HK-2 (cell line): ENCODE results near the gene AMPD2.
"Not testable (repeated sequence)": the region's sequence is repeated elsewhere in the genome, so short reads cannot be mapped to it uniquely, and the experiment has no call there.

Source experiments
- DNase-seq: peaks from one replicate; pipeline ENCODE4 v3.0.0-alpha.2; 2018; ENCODE audit not compliant: unreplicated experiment

AMPD2 gene

DNA sequence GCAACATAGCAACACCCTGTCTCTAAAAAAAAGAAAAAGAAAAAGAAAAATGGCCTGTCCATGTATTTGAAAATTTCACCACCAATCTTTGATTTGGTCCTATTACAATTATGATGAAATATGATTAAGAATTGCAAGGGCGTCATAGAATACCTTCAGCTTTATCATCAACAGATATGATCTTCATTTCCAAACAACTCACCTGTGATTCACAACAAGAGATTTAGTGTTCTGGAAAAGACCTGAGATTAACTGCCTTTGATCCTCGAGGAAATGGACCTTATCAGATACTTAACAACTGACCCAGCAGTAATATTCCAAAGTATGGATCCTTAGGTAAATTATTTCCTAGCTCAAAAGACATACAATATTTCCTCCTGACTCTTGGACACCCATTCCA lies 32.8 kb downstream of the AMPD2 start:
- DNase-seq = no peak

DNA sequence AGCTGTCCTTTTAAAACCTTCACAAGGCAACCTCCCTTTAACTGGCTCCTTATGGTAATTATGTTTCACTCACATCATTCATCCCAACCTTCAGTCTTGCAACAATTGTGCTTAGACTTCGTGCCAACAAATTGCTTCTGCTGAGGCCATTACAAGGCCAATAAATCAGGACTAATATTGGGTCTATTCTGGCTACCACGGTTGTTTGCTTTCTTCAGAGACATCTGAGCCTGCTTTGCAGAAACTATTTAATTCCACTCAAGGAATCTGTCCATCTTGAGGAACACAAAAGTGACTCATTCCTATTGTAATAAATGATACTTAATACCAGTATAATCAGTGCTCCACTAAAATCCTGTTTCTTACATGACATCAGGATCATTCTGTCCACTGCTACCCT lies 33.7 kb downstream of the AMPD2 start:
- no peak for DNase-seq

DNA sequence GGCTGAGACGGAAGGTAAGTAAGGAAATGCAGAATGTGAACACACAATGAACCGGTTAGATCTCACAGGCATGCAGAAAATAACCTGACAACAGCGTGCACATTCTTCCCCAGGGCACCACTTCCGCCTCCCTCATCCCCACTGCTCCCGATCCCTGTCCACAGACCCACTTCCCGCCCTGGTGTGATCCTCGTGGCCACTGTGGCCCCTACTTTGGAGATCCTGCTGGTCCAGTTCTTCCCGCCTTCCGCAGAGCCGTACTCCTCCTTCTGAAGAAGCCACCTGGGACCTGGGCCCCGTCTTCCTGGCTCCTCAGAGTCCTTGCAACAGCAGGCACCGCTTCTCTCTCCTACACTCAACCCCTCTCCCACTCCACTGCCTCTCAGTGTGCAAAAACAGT lies 34.9 kb downstream of the AMPD2 start:
- DNase-seq = no peak

- DNase-seq = no peak
Measured at GRCh38 chr1:109655615-109656519, 36.2 kb downstream of the AMPD2 start, which contains the start of gene GSTM4. Gene GSTM4, plus strand, starts transcription at chr1:109656099. Its CDS starts 291 bp downstream, at chr1:109656390.

DNA sequence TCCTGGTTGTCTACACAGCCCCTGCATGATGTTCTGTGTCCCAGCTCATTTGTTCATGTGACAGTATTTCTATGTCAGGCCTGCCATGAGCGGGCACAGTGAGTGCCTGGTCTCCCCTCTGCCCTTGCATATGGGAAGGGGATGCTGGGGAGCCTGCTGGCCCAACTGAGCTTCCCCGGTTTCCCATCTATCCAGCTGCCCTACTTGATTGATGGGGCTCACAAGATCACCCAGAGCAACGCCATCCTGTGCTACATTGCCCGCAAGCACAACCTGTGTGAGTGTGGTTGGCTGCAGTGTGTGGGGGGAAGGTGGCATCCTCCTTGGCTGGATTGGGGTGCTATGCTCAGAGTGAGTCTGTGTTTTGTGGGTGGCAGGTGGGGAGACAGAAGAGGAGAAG lies 37.8 kb downstream of the AMPD2 start:
- no peak for DNase-seq

- no peak for DNase-seq
Measured at GRCh38 chr1:109657970-109658369, 38.3 kb downstream of the AMPD2 start.

DNA sequence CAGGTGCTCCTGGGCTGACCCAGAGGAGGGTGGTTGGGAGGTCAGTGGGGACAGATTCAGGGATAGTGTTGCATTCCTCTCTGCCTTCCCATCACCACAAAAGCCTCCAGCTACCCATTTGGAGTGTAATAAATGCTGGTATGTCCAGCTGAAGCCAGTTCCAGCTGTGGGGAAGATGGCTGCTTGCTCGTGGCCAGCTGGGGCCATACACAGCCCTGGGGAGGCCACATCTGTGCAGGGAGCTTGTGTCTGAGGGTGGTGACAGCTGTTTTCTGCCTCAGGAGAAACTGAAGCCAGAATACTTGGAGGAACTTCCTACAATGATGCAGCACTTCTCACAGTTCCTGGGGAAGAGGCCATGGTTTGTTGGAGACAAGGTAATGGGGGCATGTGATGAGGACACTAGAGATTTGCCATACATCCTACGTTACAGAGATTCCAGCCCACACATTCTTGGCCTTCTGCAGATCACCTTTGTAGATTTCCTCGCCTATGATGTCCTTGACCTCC lies 39.0 kb downstream of the AMPD2 start:
- no peak for DNase-seq

- no peak for DNase-seq
Measured at GRCh38 chr1:109659145-109659544, 39.5 kb downstream of the AMPD2 start.

GRCh38 chr1:109659997-109660690 lies 40.5 kb downstream of the AMPD2 start:
- no peak for DNase-seq

DNA sequence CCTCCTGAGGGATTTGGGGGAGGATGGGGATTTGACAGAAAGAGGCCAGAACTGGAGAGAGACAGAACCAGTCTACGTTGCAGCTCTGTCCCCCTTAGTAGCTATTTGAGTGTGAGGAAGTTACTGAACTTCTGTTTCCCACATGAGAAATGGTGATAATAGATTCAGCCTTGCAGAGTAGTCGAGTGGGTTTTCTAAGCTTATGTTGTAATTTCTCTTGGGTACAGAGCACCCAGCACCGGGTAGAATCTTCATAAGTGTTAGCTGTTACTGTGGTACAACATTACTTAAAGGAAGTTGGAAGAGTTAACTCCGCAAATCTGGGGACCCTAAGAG lies 41.0 kb downstream of the AMPD2 start:
- not testable (repeated sequence) for DNase-seq

GRCh38 chr1:109661391-109661790 lies 41.8 kb downstream of the AMPD2 start:
- no peak for DNase-seq

DNA sequence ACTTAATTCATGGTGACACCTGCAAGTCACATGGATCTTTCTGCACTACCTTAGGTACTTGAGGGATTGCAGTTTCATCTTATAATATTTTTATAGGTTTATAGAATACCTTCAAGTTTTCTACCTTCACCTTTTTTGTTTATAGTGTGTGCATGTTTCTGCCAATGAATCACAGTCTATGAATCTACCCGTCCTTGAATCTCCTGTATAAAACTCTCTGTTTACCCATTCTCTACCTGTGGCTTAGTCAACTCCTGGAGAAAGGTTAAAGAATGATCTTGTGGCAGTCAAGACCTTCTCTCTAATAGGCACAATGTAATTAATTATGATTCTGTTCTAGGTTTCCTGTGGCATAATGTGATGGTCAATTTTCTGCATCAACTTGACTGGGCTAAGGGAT lies 45.0 kb downstream of the AMPD2 start:
- DNase-seq = no peak

DNA sequence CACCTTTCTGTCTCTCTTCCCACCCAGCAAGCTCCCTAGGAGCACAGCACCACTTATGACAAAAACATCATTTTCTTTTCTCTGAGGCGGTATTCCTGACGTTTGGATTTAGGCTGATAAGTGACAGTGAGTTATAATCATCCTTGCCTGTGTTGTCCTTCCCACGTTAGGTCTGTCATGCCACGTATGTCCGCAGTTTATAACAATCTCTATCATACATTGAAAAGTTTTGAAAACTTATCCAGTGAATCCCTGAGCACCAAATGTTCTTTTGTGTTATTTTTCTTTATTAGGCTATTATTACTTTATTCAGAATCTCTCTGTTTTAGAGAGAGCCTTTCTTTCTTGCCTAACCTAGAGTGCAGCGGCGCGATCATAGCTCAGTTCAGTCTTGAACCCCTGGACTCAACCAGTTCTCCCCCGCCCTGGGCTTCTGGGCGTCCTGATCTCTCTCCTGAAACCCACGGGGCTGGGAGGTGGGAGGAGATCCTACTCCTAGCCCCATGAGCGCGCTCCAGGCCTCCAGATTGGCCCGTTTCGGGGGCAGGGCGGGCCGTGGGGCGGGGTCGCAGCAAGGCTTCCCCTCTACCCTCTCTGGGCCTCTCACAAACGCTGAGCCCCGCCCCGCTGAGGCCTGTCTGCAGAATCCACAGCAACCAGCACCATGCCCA lies 48.0 kb downstream of the AMPD2 start, which contains the start of gene GSTM2:
Gene GSTM2, plus strand, starts transcription at position 606 of the 671 bp plus-strand sequence. Its CDS starts 59 bp downstream, at position 665.
- no peak for DNase-seq

GRCh38 chr1:109668123-109668775 lies 48.6 kb downstream of the AMPD2 start:
- DNase-seq = no peak

DNA sequence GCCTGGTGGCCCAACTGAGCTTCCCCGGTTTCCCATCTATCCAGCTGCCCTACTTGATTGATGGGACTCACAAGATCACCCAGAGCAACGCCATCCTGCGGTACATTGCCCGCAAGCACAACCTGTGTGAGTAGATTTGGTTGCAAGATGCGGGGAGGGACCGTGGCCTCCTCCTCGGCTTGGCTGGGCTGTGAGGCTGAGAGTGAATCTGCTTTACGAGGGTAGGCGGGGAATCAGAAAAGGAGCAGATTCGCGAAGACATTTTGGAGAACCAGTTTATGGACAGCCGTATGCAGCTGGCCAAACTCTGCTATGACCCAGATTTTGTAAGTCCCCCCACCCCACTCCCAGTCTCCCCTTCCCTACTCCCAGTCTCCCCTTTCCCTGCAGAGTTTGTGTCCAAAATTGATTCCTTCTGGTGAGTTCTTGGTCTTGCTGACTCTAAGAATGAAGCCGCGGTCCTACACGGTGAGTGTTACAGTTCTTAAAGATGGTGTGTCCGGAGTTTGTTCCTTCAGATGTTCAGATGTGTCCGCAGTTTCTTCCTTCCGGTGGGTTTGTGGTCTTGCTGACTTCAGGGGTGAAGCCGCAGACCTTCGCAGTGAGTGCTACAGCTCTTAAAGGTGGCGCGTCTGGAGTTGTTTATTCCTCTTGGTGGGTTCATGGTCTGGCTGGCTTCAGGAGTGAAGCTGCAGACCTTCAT lies 49.8 kb downstream of the AMPD2 start:
- DNase-seq = no peak

DNA sequence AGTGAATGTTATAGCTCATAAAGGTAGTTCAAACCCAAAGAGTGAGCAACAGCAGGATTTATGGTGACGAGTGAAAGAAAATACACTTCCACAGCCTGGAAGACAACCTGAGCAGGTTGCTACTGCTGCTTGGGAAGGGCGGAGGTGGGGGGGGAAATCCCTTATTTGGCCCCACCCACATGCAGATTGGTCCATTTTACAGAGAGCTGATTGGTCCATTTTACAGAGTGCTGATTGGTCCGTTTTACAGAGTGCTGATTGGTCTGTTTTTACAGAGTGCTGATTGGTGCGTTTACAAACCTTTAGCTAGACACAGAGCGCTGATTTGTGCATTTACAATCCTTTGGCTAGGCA lies 50.3 kb downstream of the AMPD2 start:
- DNase-seq = not testable (repeated sequence)

DNA sequence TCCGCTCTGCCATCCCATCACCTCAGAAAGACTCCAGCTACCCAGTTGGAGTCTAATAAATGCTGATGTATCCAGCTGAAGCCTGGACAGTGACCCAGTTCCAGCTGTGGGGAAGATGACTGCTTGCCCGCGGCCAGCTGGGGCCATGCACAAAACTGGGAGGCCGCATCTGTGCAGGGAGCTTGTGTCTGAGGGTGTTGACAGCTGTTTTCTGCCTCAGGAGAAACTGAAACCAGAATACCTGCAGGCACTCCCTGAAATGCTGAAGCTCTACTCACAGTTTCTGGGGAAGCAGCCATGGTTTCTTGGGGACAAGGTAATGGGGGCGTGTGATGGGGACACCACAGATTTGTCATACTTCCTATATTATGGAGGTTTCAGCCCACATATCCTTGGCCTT lies 51.4 kb downstream of the AMPD2 start:
- DNase-seq = no peak

- DNase-seq = not testable (repeated sequence)
Measured at GRCh38 chr1:109673861-109674260, 54.2 kb downstream of the AMPD2 start.

GRCh38 chr1:109676683-109677381 lies 57.2 kb downstream of the AMPD2 start:
- DNase-seq = not testable (repeated sequence)

DNA sequence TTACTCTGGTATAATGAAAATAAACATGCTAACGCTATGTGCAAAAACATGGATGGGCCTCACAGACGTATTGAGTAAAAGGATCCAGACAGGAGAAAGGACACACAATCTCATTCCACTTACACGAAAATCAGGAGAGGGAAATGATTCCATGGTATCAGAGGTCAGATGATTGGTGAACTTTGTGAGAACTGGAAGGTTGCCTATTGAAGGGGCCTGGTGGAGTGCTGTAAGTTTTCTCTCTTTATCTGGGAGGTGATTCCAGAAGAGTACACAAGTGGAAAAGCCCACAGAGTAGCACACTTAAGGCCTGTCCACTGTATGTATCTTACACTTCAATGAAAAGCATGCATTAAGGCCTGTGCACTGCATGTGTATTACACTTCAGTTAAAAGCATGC lies 57.8 kb downstream of the AMPD2 start:
- no peak for DNase-seq

DNA sequence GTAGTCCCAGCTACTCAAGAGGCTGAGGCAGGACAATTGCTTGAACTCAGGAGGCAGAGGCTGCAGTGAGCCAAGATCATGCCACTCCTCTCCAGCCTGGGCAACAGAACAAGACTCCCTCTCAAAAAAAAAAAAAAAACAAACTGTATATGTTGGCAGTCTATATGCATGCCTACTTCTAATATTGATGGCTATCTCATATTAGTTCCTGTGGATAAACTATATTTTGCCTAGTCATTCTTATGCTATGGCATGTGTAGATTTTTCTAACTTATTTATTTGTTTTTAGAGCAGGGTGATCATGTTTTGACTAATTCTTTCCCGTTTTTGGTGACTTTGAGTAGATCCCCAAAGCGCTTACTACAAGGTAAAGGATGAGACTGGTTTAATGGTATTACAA lies 59.0 kb downstream of the AMPD2 start:
- DNase-seq = not testable (repeated sequence)
